ENCODE data around the gene RBM41. TPM values are rescaled to one million over a fixed set of nuclear protein-coding genes. Genes with fewer than 3 reads are reported as not detected.
"Not testable (repeated sequence)": the region's sequence is repeated elsewhere in the genome, so short reads cannot be mapped to it uniquely, and the experiment has no call there.

Gene RBM41
- total RNA-seq, 1 donor from 2014 or later, result 24.2 TPM

- Mint-ChIP-seq H3K27ac (no peak overlapping the region), H3K4me3 (peak overlapping the region; percentile 97), H3K4me1 (peaks cover 11% of the 10 kb centered on the region), H3K36me3 (peaks cover 8% of the 10 kb centered on the region), H3K27me3 (ENCODE audit: low read depth) (no peaks in the 10 kb centered on the region), H3K9me3 (peaks cover 11% of the 10 kb centered on the region)
- no peak for DNase-seq (ENCODE audit: low spot score in 2 of 2, unreplicated experiment in 2 of 2)
- no peak for TF ChIP-seq CTCF (IDR thresholded peaks at IDR 0.05; ENCODE audit: unreplicated experiment)
Observed at GRCh38 chrX:107119283-107119682, 661 bp upstream of the RBM41 start.

- Mint-ChIP-seq H3K4me3 (peak overlapping the region; percentile 97), H3K36me3 (peaks cover 20% of the 10 kb centered on the region), H3K9me3 (peaks cover 21% of the 10 kb centered on the region), H3K27me3 (ENCODE audit: low read depth) (no peaks in the 10 kb centered on the region), H3K27ac (peak overlapping the region; percentile 99), H3K4me1 (peaks cover 11% of the 10 kb centered on the region)
- no peak for TF ChIP-seq CTCF (IDR thresholded peaks at IDR 0.05; ENCODE audit: unreplicated experiment)
- DNase-seq (ENCODE audit: low spot score in 2 of 2, unreplicated experiment in 2 of 2), result no peak
Observed at GRCh38 chrX:107117993-107118321, 665 bp downstream of the RBM41 start.

- no peaks in the 10 kb centered on the region for H3K27me3 Mint-ChIP-seq (ENCODE audit: low read depth)
- no peak overlapping the region for H3K4me3 Mint-ChIP-seq
- H3K27ac Mint-ChIP-seq, result no peak overlapping the region
- TF ChIP-seq CTCF (IDR thresholded peaks at IDR 0.05; ENCODE audit: unreplicated experiment), result no peak
- peaks cover 33% of the 10 kb centered on the region for H3K9me3 Mint-ChIP-seq
- DNase-seq (ENCODE audit: low spot score in 2 of 2, unreplicated experiment in 2 of 2), result no peak
- H3K36me3 Mint-ChIP-seq, result peaks cover 40% of the 10 kb centered on the region
- no peaks in the 10 kb centered on the region for H3K4me1 Mint-ChIP-seq
Observed at GRCh38 chrX:107107459-107107858, 11.2 kb downstream of the RBM41 start.

- no peak overlapping the region for H3K27ac Mint-ChIP-seq
- H3K36me3 Mint-ChIP-seq, result peaks cover 26% of the 10 kb centered on the region
- DNase-seq (ENCODE audit: low spot score in 2 of 2, unreplicated experiment in 2 of 2), result no peak
- TF ChIP-seq CTCF (IDR thresholded peaks at IDR 0.05; ENCODE audit: unreplicated experiment), result no peak
- no peaks in the 10 kb centered on the region for H3K27me3 Mint-ChIP-seq (ENCODE audit: low read depth)
- peaks cover 34% of the 10 kb centered on the region for H3K9me3 Mint-ChIP-seq
- no peak overlapping the region for H3K4me3 Mint-ChIP-seq
- H3K4me1 Mint-ChIP-seq, result no peaks in the 10 kb centered on the region
Observed at GRCh38 chrX:107102980-107103379, 15.6 kb downstream of the RBM41 start.

- no peak overlapping the region for H3K4me3 Mint-ChIP-seq
- no peaks in the 10 kb centered on the region for H3K4me1 Mint-ChIP-seq
- no peak for TF ChIP-seq CTCF (IDR thresholded peaks at IDR 0.05; ENCODE audit: unreplicated experiment)
- H3K36me3 Mint-ChIP-seq, result peaks cover 54% of the 10 kb centered on the region
- no peak for DNase-seq (ENCODE audit: low spot score in 2 of 2, unreplicated experiment in 2 of 2)
- no peak overlapping the region for H3K27ac Mint-ChIP-seq
- no peaks in the 10 kb centered on the region for H3K27me3 Mint-ChIP-seq (ENCODE audit: low read depth)
- peaks cover 75% of the 10 kb centered on the region for H3K9me3 Mint-ChIP-seq
Observed at GRCh38 chrX:107076158-107076557, 42.5 kb downstream of the RBM41 start.

- H3K36me3 Mint-ChIP-seq; H3K4me1 Mint-ChIP-seq; H3K4me3 Mint-ChIP-seq; DNase-seq (ENCODE audit: low spot score in 2 of 2, unreplicated experiment in 2 of 2); H3K27ac Mint-ChIP-seq; H3K27me3 Mint-ChIP-seq (ENCODE audit: low read depth): not testable (repeated sequence)
- peaks cover 54% of the 10 kb centered on the region for H3K9me3 Mint-ChIP-seq
Observed at GRCh38 chrX:107057731-107058130, 60.9 kb downstream of the RBM41 start.

All from mesothelial cell of epicardium (in vitro differentiated cells).